Astrocyte (in vitro differentiated cells and primary cell): ENCODE results near the gene ZSCAN30. TPM values are rescaled to one million over a fixed set of nuclear protein-coding genes. Genes with fewer than 3 reads are reported as not detected.

Experiments used
- DNase-seq: peaks from one replicate; pipeline ENCODE4 v3.0.0-alpha.2; 2010; ENCODE audit warnings: low read depth
- FAIRE-seq: peaks from 2 replicates; lab custom pipeline; 2011; peaks lifted over from hg19 to GRCh38; lab: Jason Lieb, UNC
- H2AFZ ChIP-seq: 2 replicates; pipeline ENCODE4 v1.6.0; 2012; ENCODE audit warnings: low read depth, low read length, inconsistent platforms
- H3K27ac ChIP-seq: 2 replicates; pipeline ENCODE4 v1.5.1; 2011; ENCODE audit warnings: low read depth, low read length, inconsistent platforms
- H3K27me3 ChIP-seq: 2 replicates; pipeline ENCODE4 v1.6.0; 2011; ENCODE audit warnings: low read length, inconsistent platforms; ENCODE audit not compliant: insufficient read depth
- H3K36me3 ChIP-seq: 2 replicates; pipeline ENCODE4 v1.5.1; 2011; ENCODE audit warnings: low read length, inconsistent platforms; ENCODE audit not compliant: insufficient read depth
- H3K4me1 ChIP-seq: 2 replicates; pipeline ENCODE4 v1.5.1; 2011; ENCODE audit warnings: low read length, inconsistent platforms; ENCODE audit not compliant: insufficient read depth
- H3K4me2 ChIP-seq: 2 replicates; pipeline ENCODE4 v1.6.0; 2012; ENCODE audit warnings: low read length, inconsistent platforms
- H3K4me3 ChIP-seq: 2 replicates; pipeline ENCODE4 v1.5.1; 2011; ENCODE audit warnings: low read depth, mild to moderate bottlenecking, low read length, inconsistent platforms; ENCODE audit not compliant: insufficient read depth
- H3K79me2 ChIP-seq: 2 replicates; pipeline ENCODE4 v1.6.0; 2012; ENCODE audit warnings: mild to moderate bottlenecking, low read length, inconsistent platforms; ENCODE audit not compliant: insufficient read depth
- H3K9ac ChIP-seq: 2 replicates; pipeline ENCODE4 v1.6.0; 2012; ENCODE audit warnings: mild to moderate bottlenecking, low read length, inconsistent platforms
- H3K9me3 ChIP-seq: 2 replicates; pipeline ENCODE4 v1.5.1; 2012; ENCODE audit warnings: low read depth, mild to moderate bottlenecking, low read length, inconsistent platforms; ENCODE audit not compliant: insufficient read depth
- H4K20me1 ChIP-seq: 2 replicates; pipeline ENCODE4 v1.6.0; 2012; ENCODE audit warnings: low read length, inconsistent platforms; ENCODE audit not compliant: insufficient read depth
- H3K27ac Mint-ChIP-seq: one replicate; pipeline ENCODE4 v1.8.0; 2021; ENCODE audit warnings: mild to moderate bottlenecking, mixed read lengths; ENCODE audit not compliant: unreplicated experiment
- H3K27me3 Mint-ChIP-seq: one replicate; pipeline ENCODE4 v1.8.0; 2021; ENCODE audit warnings: low read depth, mixed read lengths; ENCODE audit not compliant: unreplicated experiment
- H3K36me3 Mint-ChIP-seq: one replicate; pipeline ENCODE4 v1.8.0; 2021; ENCODE audit warnings: low read depth, mixed read lengths; ENCODE audit not compliant: unreplicated experiment
- H3K4me1 Mint-ChIP-seq: one replicate; pipeline ENCODE4 v1.8.0; 2021; ENCODE audit warnings: low read depth, mixed read lengths; ENCODE audit not compliant: unreplicated experiment
- H3K4me3 Mint-ChIP-seq: one replicate; pipeline ENCODE4 v1.8.0; 2021; ENCODE audit warnings: mild to moderate bottlenecking, moderate library complexity, mixed read lengths; ENCODE audit not compliant: unreplicated experiment
- H3K9me3 Mint-ChIP-seq: one replicate; pipeline ENCODE4 v1.8.0; 2021; ENCODE audit warnings: mild to moderate bottlenecking, mixed read lengths; ENCODE audit not compliant: unreplicated experiment
- CTCF ChIP-seq: IDR thresholded peaks from 2 replicates; pipeline ENCODE4 v1.5.1; 2011; ENCODE audit warnings: low read depth, mild to moderate bottlenecking, inconsistent platforms, low read length, moderate library complexity; ENCODE audit not compliant: insufficient read depth
- EZH2 ChIP-seq: IDR thresholded peaks from 2 replicates; pipeline ENCODE4 v1.6.1; 2012; ENCODE audit warnings: mild to moderate bottlenecking, low read length, inconsistent platforms; ENCODE audit not compliant: insufficient read depth
- total RNA-seq: library from RNA; stranded (reverse); gene quantifications from 2 replicates; pipeline ENCODE4 v1.2.1, GENCODE V29; 2021

ZSCAN30 gene
- total RNA-seq, 1 donor from 2014 or later: 19.0 TPM

GRCh38 chr18:35328868-35329267 lies 38.8 kb upstream of the ZSCAN30 start:
- H3K36me3 ChIP-seq: peaks cover 15% of the 10 kb centered on the region
- no peaks in the 10 kb centered on the region for H3K79me2 ChIP-seq
- H3K27ac ChIP-seq: no peak overlapping the region
- no peaks in the 10 kb centered on the region for H3K9me3 ChIP-seq
- TF ChIP-seq CTCF: no peak
- TF ChIP-seq EZH2: no peak
- H3K4me2 ChIP-seq: no peak overlapping the region
- DNase-seq: no peak
- FAIRE-seq: no peak
- H3K4me3 ChIP-seq: no peak overlapping the region
- peaks cover 6% of the 10 kb centered on the region for H3K4me1 Mint-ChIP-seq
- no peaks in the 10 kb centered on the region for H3K27me3 ChIP-seq
- H4K20me1 ChIP-seq: no peaks in the 10 kb centered on the region
- H3K4me1 ChIP-seq: no peaks in the 10 kb centered on the region
- H3K9ac ChIP-seq: no peak overlapping the region
- H3K36me3 Mint-ChIP-seq: peaks cover 5% of the 10 kb centered on the region
- no peak overlapping the region for H2AFZ ChIP-seq
- H3K4me3 Mint-ChIP-seq: no peak overlapping the region
- H3K27ac Mint-ChIP-seq: no peak overlapping the region
- H3K27me3 Mint-ChIP-seq: no peaks in the 10 kb centered on the region
- peaks cover 5% of the 10 kb centered on the region for H3K9me3 Mint-ChIP-seq

- H3K4me3 Mint-ChIP-seq: no peak overlapping the region
- Histone ChIP-seq H4K20me1 (no peaks in the 10 kb centered on the region), H3K27me3 (no peaks in the 10 kb centered on the region), H3K36me3 (peaks cover under 1% of the 10 kb centered on the region), H2AFZ (no peak overlapping the region), H3K9me3 (no peaks in the 10 kb centered on the region), H3K4me2 (no peak overlapping the region), H3K4me3 (no peak overlapping the region), H3K79me2 (no peaks in the 10 kb centered on the region), H3K4me1 (no peaks in the 10 kb centered on the region), H3K9ac (no peak overlapping the region), H3K27ac (no peak overlapping the region)
- H3K9me3 Mint-ChIP-seq: peaks cover 8% of the 10 kb centered on the region
- TF ChIP-seq CTCF (no peak), EZH2 (no peak)
- peaks cover 6% of the 10 kb centered on the region for H3K4me1 Mint-ChIP-seq
- DNase-seq (no peak), FAIRE-seq (no peak)
- H3K27me3 Mint-ChIP-seq: no peaks in the 10 kb centered on the region
- H3K27ac Mint-ChIP-seq: peak overlapping the region; percentile 31
- H3K36me3 Mint-ChIP-seq: no peaks in the 10 kb centered on the region
These were observed 36.8 kb upstream of the ZSCAN30 start for GRCh38 chr18:35326695-35327387.
